Upper lobe of right lung (tissue), 1 donor: ENCODE results near the gene AIDA. TPM values are rescaled to one million over a fixed set of nuclear protein-coding genes. Genes with fewer than 3 reads are reported as not detected.
"Not testable (repeated sequence)": the region's sequence is repeated elsewhere in the genome, so short reads cannot be mapped to it uniquely, and the experiment has no call there.

Source experiments
- ATAC-seq: fragments of 200-7000 bp; cut with Tn5 transposase; one replicate; pipeline ENCODE4 v1.9.1; 2020; ENCODE audit warnings: mild to moderate bottlenecking, moderate library complexity
- DNase-seq: peaks from one replicate; pipeline ENCODE4 v3.0.0-alpha.2; 2020
- H3K27ac ChIP-seq: fragments of 200-600 bp; one replicate; pipeline ENCODE4 v1.8.0; 2022
- H3K27me3 ChIP-seq: fragments of 200-600 bp; one replicate; pipeline ENCODE4 v1.8.0; 2022; ENCODE audit warnings: mild to moderate bottlenecking
- H3K36me3 ChIP-seq: fragments of 200-600 bp; one replicate; pipeline ENCODE4 v1.8.0; 2022
- H3K4me1 ChIP-seq: fragments of 200-600 bp; one replicate; pipeline ENCODE4 v1.8.0; 2022
- H3K4me3 ChIP-seq: fragments of 200-600 bp; one replicate; pipeline ENCODE4 v1.8.0; 2022; ENCODE audit warnings: mild to moderate bottlenecking
- H3K9me3 ChIP-seq: fragments of 200-600 bp; one replicate; pipeline ENCODE4 v1.8.0; 2022
- intact Hi-C: fragments of 100-400 bp; cut with DNase I; formaldehyde crosslinking; loops from one replicate; pipeline ENCODE4 v1.11.0; 2022
- total RNA-seq: library from RNA; stranded (reverse); fragmentation: NEBNext Ultra II Directional; extraction: Animal tissue kit (Norgen Biotek cat#: 25700); gene quantifications from one replicate; pipeline ENCODE4 v1.2.1, GENCODE V29; 2021
- TF ChIP-seq, protein P1 (sequence below): fragments of 200-600 bp; IDR thresholded peaks from one replicate; pipeline ENCODE4 v1.8.0; 2022; ENCODE audit warnings: antibody characterized with exemption
- donor health status: DM: no; HTN: yes; CAD: no; lungs with severe emphysema.

The AIDA gene
- total RNA-seq, 1 donor from 2014 or later, result 91.3 TPM

DNA sequence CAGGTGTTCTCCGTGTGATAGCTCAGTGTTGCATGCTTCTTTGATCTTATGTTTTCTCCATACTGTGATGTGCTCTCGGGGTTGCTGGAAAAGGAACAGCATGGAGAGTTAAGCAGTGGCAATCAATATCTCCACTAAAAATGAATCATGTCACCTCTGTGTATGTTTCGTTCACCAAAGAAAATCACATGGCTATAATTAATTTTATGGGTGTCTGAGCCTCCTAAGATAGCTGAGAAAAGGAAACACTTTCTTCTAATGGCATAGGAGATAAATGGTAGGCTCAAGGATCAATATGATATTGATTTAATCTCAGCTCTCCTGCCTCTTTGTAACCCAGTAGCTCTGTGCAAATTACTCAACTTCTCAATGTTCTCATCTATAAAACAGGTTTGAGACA lies 39.0 kb upstream of the AIDA start:
- TF ChIP-seq, protein P1, sequence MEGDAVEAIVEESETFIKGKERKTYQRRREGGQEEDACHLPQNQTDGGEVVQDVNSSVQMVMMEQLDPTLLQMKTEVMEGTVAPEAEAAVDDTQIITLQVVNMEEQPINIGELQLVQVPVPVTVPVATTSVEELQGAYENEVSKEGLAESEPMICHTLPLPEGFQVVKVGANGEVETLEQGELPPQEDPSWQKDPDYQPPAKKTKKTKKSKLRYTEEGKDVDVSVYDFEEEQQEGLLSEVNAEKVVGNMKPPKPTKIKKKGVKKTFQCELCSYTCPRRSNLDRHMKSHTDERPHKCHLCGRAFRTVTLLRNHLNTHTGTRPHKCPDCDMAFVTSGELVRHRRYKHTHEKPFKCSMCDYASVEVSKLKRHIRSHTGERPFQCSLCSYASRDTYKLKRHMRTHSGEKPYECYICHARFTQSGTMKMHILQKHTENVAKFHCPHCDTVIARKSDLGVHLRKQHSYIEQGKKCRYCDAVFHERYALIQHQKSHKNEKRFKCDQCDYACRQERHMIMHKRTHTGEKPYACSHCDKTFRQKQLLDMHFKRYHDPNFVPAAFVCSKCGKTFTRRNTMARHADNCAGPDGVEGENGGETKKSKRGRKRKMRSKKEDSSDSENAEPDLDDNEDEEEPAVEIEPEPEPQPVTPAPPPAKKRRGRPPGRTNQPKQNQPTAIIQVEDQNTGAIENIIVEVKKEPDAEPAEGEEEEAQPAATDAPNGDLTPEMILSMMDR, result no peak
- ATAC-seq, result no peak

DNA sequence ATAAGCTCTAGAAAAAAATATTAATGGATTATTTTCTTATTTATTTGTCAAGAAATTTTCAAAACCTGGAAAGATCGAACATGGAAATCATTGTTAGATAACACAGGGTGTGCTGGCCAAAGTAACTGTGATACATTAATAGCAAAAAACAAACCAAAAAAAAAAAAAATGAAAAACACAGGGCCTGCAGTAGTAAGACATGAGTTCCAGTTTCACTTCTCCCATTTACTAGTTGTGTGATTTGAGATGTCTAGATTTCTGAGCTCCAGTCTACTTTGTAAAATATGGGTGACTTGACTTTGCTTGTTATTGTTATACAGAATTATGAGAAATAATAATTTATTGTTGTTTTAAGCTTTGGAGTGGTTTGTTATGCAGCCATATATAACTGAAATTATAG lies 38.4 kb upstream of the AIDA start:
- TF ChIP-seq, protein P1, result no peak
- Histone ChIP-seq H3K27me3 (no peaks in the 10 kb centered on the region), H3K9me3 (no peaks in the 10 kb centered on the region), H3K36me3 (no peaks in the 10 kb centered on the region), H3K4me3 (no peak overlapping the region), H3K4me1 (no peaks in the 10 kb centered on the region), H3K27ac (no peak overlapping the region)
- peak; percentile 22 for ATAC-seq
- intact Hi-C loops, result no loop called here
- DNase-seq, result no peak

More for the DNA sequence above, 39.0 kb upstream of the AIDA start:
- no peak for DNase-seq
- Histone ChIP-seq H3K4me1 (no peaks in the 10 kb centered on the region), H3K27ac (no peak overlapping the region), H3K4me3 (no peak overlapping the region), H3K36me3 (no peaks in the 10 kb centered on the region), H3K9me3 (no peaks in the 10 kb centered on the region), H3K27me3 (no peaks in the 10 kb centered on the region)
- intact Hi-C loops, result no loop called here

DNA sequence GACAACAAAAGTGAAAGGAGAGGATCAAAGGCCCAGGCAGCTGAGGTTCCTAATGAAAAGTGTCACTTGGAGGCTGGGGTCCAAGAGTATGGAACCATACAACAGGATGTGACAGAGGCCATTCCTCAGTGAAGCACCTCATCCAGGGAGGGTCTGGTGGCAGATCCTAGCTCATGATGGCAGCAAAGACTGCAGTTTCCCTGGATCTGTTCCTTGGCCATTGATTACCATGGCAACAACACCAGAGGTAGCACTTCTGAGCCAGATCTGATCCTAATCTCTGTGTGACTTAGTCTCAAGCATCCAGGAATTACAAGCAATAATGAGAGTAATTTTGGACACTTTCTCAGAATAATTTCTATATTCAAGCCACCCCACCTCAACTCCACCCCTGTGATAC lies 37.6 kb upstream of the AIDA start:
- no peak overlapping the region for H3K27ac ChIP-seq
- intact Hi-C loops, result no loop called here
- H3K4me1 ChIP-seq, result no peaks in the 10 kb centered on the region
- no peaks in the 10 kb centered on the region for H3K27me3 ChIP-seq
- no peak for DNase-seq
- no peaks in the 10 kb centered on the region for H3K9me3 ChIP-seq
- ATAC-seq, result no peak
- TF ChIP-seq, protein P1, result no peak
- H3K36me3 ChIP-seq, result no peaks in the 10 kb centered on the region
- H3K4me3 ChIP-seq, result no peak overlapping the region

DNA sequence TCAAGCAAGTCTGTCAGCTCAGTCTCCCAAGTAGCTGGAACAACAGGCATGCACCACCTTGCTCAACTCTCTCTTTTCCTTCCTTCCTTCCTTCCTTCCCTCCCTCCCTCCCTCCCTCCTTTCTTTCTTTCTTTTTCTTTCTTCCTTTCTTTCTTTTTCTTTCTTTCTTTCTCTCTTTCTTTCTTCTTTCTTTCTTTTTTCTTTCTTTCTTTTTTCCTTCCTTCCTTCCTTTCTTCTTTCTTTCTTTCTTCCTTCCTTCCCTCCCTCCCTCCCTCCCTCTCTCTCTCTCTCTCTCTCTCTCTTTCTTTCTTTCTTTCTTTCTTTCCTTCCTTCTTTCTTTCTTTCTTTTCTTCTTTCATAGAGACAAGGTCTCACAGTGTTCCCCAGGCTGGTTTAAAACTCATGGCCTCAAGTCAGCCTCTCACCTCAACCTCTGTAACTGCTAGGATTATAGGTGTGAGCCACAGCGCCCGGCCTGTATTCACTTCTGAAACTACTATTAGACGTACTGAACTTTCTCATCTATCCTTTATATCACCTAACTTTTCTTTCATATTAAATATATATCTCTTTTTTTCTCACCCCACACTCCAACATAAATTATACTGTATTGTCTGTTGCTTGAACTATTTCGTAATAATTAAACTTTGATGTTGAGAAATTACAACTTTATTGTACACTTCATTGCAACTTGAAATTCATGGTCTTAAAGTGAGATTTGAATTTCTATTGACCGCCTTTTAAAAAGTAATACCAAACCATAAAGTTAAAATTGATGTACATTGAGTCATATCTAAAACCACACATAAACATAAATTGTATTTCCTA lies 29.6 kb upstream of the AIDA start:
- not testable (repeated sequence) for H3K4me3 ChIP-seq, ATAC-seq, DNase-seq, H3K36me3 ChIP-seq, H3K27me3 ChIP-seq, H3K9me3 ChIP-seq, H3K4me1 ChIP-seq, H3K27ac ChIP-seq
- intact Hi-C loops, result loop anchor here (5.0 kb wide), 1 partner anchor 340 kb away; no protein-coding TSS in a partner anchor

DNA sequence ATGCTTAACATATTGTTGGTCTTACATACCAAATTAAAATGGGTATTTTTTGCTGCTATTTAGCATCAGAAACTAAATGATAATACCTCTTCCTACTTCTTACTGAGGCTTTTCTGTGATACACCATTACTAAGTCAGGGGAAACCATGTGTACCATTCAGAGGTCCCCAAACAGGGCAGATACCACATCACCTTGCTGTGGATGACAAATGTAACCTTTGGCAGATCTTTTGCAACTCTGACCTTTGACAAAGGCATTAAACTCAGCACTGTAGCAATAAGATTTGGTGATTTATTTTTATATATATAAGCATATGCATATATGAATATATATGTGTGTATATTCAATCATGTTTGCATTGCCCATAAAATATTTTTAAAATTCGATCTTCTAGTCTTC lies 27.6 kb upstream of the AIDA start:
- Histone ChIP-seq H3K4me1 (no peaks in the 10 kb centered on the region), H3K27me3 (no peaks in the 10 kb centered on the region), H3K27ac (no peak overlapping the region), H3K9me3 (no peaks in the 10 kb centered on the region), H3K36me3 (peaks cover 8% of the 10 kb centered on the region), H3K4me3 (no peak overlapping the region)
- no peak for DNase-seq
- intact Hi-C loops, result loop anchor here (5.0 kb wide), 1 partner anchor 342 kb away; no protein-coding TSS in a partner anchor
- no peak for ATAC-seq
- TF ChIP-seq, protein P1, result no peak

DNA sequence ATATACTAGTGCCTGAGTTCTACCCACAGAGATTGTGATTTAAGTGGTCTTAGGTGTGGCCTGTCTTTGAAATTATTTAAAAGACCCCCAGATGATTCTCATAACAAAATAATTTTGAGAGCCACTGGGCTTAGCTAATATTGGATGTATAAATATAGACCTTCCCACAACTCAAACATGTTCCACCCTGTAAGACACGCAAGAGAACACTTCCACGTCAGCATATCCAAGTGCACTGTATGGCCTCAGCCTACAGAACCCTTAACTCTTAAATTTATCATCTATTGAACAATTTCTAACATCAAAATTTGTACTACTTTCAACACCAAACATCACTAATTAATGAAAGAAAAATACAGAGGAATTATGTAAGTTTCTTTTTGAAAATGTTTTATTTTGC lies 27.2 kb upstream of the AIDA start:
- Histone ChIP-seq H3K9me3 (no peaks in the 10 kb centered on the region), H3K27me3 (no peaks in the 10 kb centered on the region), H3K4me1 (no peaks in the 10 kb centered on the region), H3K4me3 (no peak overlapping the region), H3K36me3 (peaks cover 13% of the 10 kb centered on the region), H3K27ac (no peak overlapping the region)
- intact Hi-C loops, result no loop called here
- no peak for ATAC-seq
- TF ChIP-seq, protein P1, result no peak
- DNase-seq, result no peak
